ENCODE data around the gene VPS26C. TPM values are rescaled to one million over a fixed set of nuclear protein-coding genes. Genes with fewer than 3 reads are reported as not detected.

VPS26C gene
- total RNA-seq, 2 experiments from 2014 or later: 70.9 to 73.4 TPM

GRCh38 chr21:37231671-37232070 is 35.5 kb downstream of the VPS26C start:
- H3K4me3 Mint-ChIP-seq: no peak overlapping the region
- no peak for TF ChIP-seq CTCF (IDR thresholded peaks at IDR 0.05)
- peak overlapping the region; percentile 54 for H3K27ac Mint-ChIP-seq
- no peak for ATAC-seq
- DNase-seq: no peak
- peaks cover 43% of the 10 kb centered on the region for H3K36me3 Mint-ChIP-seq (ENCODE audit: low read depth)
- H3K27me3 Mint-ChIP-seq: no peaks in the 10 kb centered on the region
- intact Hi-C loops (cut with micrococcal nuclease): no loop called here
- CTCF ChIA-PET: no interaction called here
- H3K4me1 Mint-ChIP-seq (ENCODE audit: low read depth): peaks cover 13% of the 10 kb centered on the region
- H3K9me3 Mint-ChIP-seq: no peaks in the 10 kb centered on the region
- POLR2A ChIA-PET: no interaction called here

DNA sequence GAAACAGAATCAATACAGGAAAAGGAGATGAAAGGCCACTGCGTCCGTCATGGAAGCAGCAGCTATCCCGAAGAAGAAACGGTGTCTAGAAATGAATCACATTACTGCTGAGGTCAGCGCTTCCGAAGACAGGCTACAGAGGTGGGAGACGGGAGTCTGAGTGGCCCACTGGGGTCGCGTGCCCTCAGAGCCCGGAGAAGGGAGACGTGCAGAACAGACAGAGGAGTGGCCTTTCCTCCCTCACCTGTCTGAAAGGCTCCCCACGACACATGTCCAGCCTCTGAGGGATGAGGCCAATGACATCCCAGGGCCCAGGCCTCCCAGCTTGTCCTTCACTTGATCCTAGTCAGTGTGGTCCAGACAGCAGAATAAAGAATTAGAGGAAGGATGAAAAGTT is 35.9 kb downstream of the VPS26C start:
- peaks cover 47% of the 10 kb centered on the region for H3K36me3 Mint-ChIP-seq (ENCODE audit: low read depth)
- POLR2A ChIA-PET: no interaction called here
- H3K27me3 Mint-ChIP-seq: no peaks in the 10 kb centered on the region
- H3K9me3 Mint-ChIP-seq: no peaks in the 10 kb centered on the region
- peaks cover 16% of the 10 kb centered on the region for H3K4me1 Mint-ChIP-seq (ENCODE audit: low read depth)
- TF ChIP-seq CTCF (IDR thresholded peaks at IDR 0.05): no peak
- no peak overlapping the region for H3K4me3 Mint-ChIP-seq
- ATAC-seq (no peak), DNase-seq (no peak)
- peak overlapping the region; percentile 54 for H3K27ac Mint-ChIP-seq
- CTCF ChIA-PET: no interaction called here
- intact Hi-C loops (cut with micrococcal nuclease): no loop called here

GRCh38 chr21:37230632-37231248 is 36.4 kb downstream of the VPS26C start:
- Mint-ChIP-seq H3K4me1 (ENCODE audit: low read depth) (peaks cover 21% of the 10 kb centered on the region), H3K27ac (peak overlapping the region; percentile 54), H3K27me3 (no peaks in the 10 kb centered on the region), H3K9me3 (no peaks in the 10 kb centered on the region), H3K4me3 (no peak overlapping the region), H3K36me3 (ENCODE audit: low read depth) (peaks cover 49% of the 10 kb centered on the region)
- ChIA-PET POLR2A (interaction anchor here (1.0 to 2.4 kb wide), 3 partner anchors 13 to 27 kb away, joined by 3 to 11 read pairs (median 3); no protein-coding TSS in a partner anchor), CTCF (interaction anchor here (0.7 kb wide), 1 partner anchor 186 kb away, joined by 3 read pairs; no protein-coding TSS in a partner anchor)
- DNase-seq (no peak), ATAC-seq (no peak)
- intact Hi-C loops (cut with micrococcal nuclease): no loop called here
- TF ChIP-seq CTCF (IDR thresholded peaks at IDR 0.05): no peak

- peaks cover 49% of the 10 kb centered on the region for H3K4me1 Mint-ChIP-seq (ENCODE audit: low read depth)
- POLR2A ChIA-PET: interaction anchor here (0.6 to 1.1 kb wide), 2 partner anchors 15 to 223 kb away, joined by 3 read pairs; no protein-coding TSS in a partner anchor
- CTCF ChIA-PET: no interaction called here
Observed at GRCh38 chr21:37228003-37228400, 39.1 kb downstream of the VPS26C start.

More at GRCh38 chr21:37228003-37228400, 39.1 kb downstream of the VPS26C start:
- H3K27ac Mint-ChIP-seq: peak overlapping the region; percentile 32
- no peak for TF ChIP-seq CTCF (IDR thresholded peaks at IDR 0.05)
- no peaks in the 10 kb centered on the region for H3K9me3 Mint-ChIP-seq
- H3K27me3 Mint-ChIP-seq: no peaks in the 10 kb centered on the region
- DNase-seq (no peak), ATAC-seq (no peak)
- H3K36me3 Mint-ChIP-seq (ENCODE audit: low read depth): peaks cover 74% of the 10 kb centered on the region
- H3K4me3 Mint-ChIP-seq: no peak overlapping the region
- intact Hi-C loops (cut with micrococcal nuclease): loop anchor here (5.0 kb wide), 1 partner anchor 34 kb away; no protein-coding TSS in a partner anchor
